GM18498 (cell line): ENCODE measurements around the gene POLR1G.
"Not testable (repeated sequence)": the region's sequence is repeated elsewhere in the genome, so short reads cannot be mapped to it uniquely, and the experiment has no call there.

Experiments used
- ATAC-seq: cut with Tn5 transposase; IDR thresholded peaks from one replicate; pipeline ENCODE4 v1.9.1; 2021; ENCODE audit warnings: mild to moderate bottlenecking, moderate library complexity; ENCODE audit not compliant: unreplicated experiment

POLR1G gene

GRCh38 chr19:45395821-45396617 is 10.4 kb upstream of the POLR1G start:
- no peak for ATAC-seq

- ATAC-seq, result no peak
Observed at GRCh38 chr19:45400192-45400591, 6.3 kb upstream of the POLR1G start.

DNA sequence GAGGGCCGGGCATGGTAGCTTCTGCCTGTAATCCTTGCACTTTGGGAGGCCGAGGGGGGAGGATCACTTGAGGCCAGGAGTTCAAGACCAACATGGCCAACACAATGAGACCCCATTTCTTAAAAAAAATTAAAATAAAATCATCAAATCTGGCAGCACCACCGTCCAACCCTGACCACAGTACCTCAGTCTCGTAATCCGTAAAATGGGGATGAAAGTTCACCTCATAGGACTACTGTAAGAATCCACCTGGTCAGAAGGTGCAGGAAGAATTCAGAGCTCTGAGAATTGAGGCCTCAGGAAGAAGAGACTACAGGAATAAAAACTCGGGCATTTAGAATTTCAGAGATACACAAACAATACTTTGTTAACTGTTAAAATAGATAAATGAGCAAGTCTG is 4.6 kb upstream of the POLR1G start:
- no peak for ATAC-seq

DNA sequence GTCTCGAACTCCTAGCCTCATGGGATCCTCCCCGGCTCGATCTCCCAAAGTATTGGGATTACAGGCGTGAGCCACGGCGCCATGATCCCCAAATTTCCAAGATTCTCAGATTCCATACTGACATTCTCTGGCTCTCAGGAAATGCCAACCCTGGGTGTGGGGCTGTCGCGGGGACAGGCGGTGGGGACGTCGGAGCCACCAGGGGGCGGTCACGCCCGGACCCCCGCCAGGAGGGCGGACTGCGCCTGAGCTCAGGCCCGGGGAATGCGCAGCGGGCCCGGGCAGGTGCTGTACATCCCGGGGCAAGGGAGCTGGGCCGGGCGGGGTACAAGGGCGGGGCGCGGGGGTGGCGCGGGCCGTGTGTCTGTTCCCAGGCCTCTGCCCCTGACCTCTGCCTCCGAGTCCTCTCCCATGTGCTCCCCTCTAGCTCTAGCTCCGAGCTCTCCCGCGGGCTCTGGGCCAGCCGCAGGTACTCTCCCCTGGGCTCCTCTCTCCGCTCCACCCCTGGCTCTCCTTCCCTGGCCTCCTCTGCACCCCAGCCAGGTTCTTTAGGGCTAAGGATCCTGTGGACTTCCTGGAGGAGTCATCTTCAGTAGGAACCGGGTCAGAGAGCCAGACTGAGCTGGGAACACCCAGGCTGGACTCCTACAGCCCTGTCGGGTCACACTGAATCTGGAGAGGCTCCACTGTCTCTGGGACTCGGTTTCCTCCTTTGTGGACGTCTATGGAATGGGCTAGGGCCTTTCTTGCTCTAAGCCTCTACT is 4.0 kb upstream of the POLR1G start:
- no peak for ATAC-seq

- ATAC-seq, result no peak
Observed at GRCh38 chr19:45403272-45403671, 3.2 kb upstream of the POLR1G start.

DNA sequence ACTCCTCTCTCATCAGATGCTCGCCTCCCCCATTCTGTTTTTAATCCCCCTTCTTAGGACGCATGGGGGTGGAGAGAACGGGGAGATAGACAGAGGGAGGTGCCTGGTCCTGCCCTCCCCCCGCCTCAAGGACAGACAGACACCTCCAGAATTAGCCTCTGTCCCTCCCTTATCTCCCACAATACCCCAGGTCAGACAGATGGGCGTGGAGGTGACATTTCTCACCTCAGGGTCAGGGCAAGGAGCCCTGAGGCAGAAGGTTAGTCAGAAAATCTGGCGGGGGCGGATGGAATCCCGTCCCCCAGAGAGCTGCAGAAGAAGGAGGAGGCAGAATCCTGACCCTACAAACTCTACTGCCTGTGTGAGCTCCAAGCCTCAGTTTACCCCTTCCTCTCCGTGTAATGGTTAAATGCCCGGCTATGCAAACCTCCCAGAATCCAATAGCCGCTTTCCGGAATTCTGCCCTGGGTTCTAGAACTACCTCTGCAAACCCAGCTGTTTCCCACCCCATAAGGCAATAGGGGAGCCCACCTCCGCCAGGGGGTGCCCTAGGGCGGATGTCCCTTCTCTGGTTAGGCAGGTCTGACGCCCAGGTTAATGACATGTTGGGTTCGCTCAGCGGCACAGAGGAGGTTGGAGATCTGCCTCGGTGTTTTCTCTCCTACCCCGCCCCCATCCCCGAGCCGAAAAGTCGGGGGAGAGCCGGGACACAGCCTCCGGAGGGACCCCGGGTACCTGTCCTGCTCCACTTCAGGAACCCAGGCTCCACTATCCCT is 2.5 kb upstream of the POLR1G start:
- no peak for ATAC-seq

- ATAC-seq, result no peak
Observed at GRCh38 chr19:45404557-45405434, 1.6 kb upstream of the POLR1G start, which contains the start of gene PPP1R13L. Gene PPP1R13L (minus strand): TSS chr19:45405069. CDS start chr19:45398318, 6,751 bp downstream.

DNA sequence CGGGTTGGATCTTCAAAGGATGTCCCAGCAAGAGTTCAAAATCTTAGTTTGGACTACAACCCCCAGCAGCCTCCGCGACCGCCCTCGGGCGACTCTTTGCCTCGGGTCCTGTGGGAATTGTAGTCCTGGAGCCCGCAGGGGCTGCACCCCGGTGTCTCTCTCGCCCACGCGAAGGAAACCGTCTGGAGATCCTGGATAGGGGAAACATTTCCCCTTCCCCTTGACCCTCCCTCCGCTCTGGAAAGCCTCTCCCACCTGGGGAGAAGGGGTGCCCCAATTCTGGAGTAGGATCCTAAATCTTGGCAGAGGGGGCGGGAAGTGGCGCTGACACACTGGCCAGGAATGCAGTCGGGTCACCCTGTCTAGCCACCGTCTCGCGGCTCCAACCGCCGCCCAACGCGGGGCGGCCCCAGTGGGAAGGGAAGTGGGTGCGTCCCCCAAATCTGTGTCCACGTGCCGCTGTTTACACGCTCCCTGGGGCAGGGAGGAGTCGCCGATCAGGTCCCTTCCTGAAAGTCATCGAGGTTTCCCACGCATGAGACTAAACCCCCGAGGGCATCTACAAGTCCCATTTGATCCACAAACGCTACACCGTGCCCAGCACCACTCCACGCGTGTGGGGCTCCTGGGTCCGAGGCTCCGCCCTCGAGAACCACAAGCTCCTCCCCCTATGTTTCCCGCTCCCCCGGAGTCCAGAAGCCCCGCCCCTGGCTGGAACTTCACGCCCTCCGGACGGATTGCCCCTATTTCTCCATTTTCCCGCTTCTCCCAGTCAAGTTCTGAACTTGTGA is 814 bp upstream of the POLR1G start:
- ATAC-seq, result peak; percentile 52

DNA sequence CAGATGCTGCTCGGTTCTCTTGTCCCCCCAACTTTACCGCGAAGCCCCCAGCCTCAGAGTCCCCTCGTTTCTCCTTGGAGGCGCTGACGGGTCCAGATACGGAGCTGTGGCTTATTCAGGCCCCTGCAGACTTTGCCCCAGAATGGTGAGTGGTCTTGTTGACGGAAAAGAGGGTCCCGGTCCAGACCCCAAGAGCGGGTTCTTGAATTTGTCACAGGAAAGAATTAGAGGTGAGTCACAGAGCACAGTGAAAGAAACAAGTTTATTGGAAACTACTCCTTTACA is 589 bp downstream of the POLR1G start:
- ATAC-seq, result no peak

GRCh38 chr19:45407585-45407984 is 1.1 kb downstream of the POLR1G start:
- ATAC-seq, result not testable (repeated sequence)

DNA sequence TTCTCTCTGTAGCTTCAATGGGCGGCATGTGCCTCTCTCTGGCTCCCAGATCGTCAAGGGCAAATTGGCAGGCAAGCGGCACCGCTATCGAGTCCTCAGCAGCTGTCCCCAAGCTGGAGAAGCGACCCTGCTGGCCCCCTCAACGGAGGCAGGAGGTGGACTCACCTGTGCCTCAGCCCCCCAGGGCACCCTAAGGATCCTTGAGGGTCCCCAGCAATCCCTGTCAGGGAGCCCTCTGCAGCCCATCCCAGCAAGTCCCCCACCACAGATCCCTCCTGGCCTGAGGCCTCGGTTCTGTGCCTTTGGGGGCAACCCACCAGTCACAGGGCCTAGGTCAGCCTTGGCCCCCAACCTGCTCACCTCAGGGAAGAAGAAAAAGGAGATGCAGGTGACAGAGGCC is 1.7 kb downstream of the POLR1G start:
- ATAC-seq, result no peak

DNA sequence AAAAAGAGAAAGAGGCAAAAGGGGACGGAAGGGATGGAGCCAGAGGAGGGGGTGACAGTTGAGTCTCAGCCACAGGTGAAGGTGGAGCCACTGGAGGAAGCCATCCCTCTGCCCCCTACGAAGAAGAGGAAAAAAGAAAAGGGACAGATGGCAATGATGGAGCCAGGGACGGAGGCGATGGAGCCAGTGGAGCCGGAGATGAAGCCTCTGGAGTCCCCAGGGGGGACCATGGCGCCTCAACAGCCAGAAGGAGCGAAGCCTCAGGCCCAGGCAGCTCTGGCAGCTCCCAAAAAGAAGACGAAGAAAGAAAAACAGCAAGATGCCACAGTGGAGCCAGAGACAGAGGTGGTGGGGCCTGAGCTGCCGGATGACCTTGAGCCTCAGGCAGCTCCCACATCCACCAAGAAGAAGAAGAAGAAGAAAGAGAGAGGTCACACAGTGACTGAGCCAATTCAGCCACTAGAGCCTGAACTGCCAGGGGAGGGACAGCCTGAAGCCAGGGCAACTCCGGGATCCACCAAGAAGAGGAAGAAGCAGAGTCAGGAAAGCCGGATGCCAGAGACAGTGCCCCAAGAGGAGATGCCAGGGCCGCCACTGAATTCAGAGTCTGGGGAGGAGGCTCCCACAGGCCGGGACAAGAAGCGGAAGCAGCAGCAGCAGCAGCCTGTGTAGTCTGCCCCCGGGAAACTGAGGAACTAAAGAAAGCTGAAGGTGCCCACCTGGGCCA is 2.5 kb downstream of the POLR1G start:
- no peak for ATAC-seq

- no peak for ATAC-seq
Observed at GRCh38 chr19:45409557-45409920, 3.1 kb downstream of the POLR1G start.

GRCh38 chr19:45410330-45410729 is 3.9 kb downstream of the POLR1G start:
- ATAC-seq, result not testable (repeated sequence)

DNA sequence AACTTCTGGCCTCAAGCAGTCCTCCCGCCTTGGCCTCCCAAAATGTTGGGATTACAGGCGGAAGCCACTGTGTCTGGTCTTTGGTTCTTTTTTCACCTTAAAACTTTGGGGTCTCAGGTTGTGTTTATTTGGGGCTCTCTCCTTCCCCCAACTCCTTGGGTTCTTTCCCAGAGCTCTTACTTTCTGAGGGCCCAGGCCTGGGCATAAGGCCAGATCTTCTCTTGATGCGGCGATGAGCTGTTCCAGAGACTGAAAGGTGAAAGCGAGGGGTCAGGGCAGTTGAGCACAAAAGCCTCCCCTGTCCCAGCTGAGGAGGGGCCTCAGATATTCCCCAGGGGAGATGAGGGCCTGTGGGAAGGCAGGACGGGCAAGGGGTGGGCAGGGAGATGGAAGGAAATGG is 7.1 kb downstream of the POLR1G start:
- ATAC-seq, result no peak

DNA sequence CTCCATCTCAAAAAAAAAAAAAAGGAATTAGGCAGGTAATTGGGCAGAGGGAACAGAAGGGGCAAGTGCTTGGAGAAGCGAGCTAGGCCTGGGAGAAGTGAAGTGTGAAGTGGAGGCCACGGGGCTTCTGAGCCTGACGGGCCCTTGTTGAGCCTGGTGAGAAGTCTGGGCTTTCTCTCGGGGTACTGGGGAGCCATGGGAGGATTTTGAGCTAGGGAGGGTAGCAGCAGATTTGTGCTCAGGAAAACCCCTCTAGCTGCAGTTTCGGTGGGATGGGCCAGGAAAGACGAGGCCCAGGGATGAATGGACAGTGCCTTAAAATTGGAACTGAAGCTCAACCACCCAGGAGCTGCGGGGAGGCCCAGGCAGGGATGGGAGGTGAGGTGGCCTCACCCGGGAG is 8.0 kb downstream of the POLR1G start:
- ATAC-seq, result no peak

- no peak for ATAC-seq
Observed at GRCh38 chr19:45417151-45417550, 10.7 kb downstream of the POLR1G start.

DNA sequence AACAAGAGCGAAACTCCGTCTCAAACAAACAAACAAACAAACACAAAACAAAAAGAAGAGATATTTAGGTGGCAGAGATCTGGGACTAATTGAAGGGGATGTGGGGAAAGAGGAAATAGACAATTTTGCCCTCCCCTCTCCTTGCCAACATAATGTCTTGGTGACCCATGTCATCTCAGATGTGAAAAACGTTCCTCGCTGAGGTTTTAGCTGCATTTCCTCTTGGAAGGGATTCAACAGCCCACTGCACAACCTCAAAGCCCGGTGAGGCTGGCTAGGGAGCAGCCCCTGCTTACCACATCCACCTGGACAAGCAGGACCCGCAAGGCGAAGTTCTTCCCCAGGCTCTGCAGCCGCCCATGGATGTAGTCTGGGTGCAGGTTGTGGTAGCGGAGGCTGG is 12.4 kb downstream of the POLR1G start:
- no peak for ATAC-seq

DNA sequence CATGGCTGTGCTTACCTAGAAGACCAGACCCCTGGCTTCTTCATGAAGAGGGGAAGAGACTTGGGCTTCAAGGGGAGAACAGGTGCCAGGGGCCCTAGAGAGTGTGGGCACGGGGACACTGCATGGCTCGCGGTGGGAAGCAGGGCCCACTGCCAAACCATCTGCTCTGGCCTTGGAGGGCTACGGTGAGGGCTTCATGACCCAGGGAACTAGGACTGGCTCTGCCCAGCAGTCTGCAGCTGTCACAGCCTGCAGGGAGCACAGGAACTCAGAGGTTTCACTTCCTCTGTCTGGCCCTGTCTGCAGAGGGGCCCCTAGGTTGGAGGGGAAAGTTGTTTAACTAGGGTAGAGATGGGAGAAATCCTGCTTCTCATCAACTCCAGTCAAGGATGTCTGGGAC is 13.0 kb downstream of the POLR1G start:
- peak; percentile 56 for ATAC-seq
